SK-N-SH treated with all-trans-retinoic acid at 6 μM for 48 hours (cell line): ENCODE measurements around the gene ZNF148.

Experiments used
- ATAC-seq: fragments of 200-7000 bp; cut with Tn5 transposase; 3 replicates; pipeline ENCODE4 v1.9.1; 2020; ENCODE audit warnings: mild to moderate bottlenecking, moderate library complexity
- ARNTL ChIP-seq: fragments of 450-650 bp; formaldehyde crosslinking; IDR thresholded peaks from 2 replicates; pipeline ENCODE4 v1.5.0; 2020; ENCODE audit warnings: low read depth, mild to moderate bottlenecking, moderate library complexity, borderline replicate concordance
- BACH2 ChIP-seq: fragments of 250-450 bp; sonication (Bioruptor Pico); IDR thresholded peaks from 2 replicates; pipeline ENCODE4 v1.9.0; 2021; ENCODE audit warnings: mild to moderate bottlenecking, borderline replicate concordance
- CSDC2 ChIP-seq: fragments of 250-450 bp; sonication (Bioruptor Pico); IDR thresholded peaks from 2 replicates; pipeline ENCODE4 v1.5.0; 2020; ENCODE audit warnings: mild to moderate bottlenecking, moderate library complexity
- CSRNP3 ChIP-seq: fragments of 250-450 bp; sonication (Bioruptor Pico); IDR thresholded peaks from 2 replicates; pipeline ENCODE4 v1.5.1; 2021; ENCODE audit warnings: mild to moderate bottlenecking, moderate library complexity
- ESRRG ChIP-seq: fragments of 250-450 bp; sonication (Bioruptor Pico); IDR thresholded peaks from 2 replicates; pipeline ENCODE4 v1.6.1; 2021; ENCODE audit warnings: mild to moderate bottlenecking
- GLIS3 ChIP-seq: fragments of 250-450 bp; sonication (Bioruptor Pico); IDR thresholded peaks from 2 replicates; pipeline ENCODE4 v1.5.0; 2020; ENCODE audit warnings: mild to moderate bottlenecking, moderate library complexity
- ISL1 ChIP-seq: fragments of 250-450 bp; sonication (Bioruptor Pico); IDR thresholded peaks from 2 replicates; pipeline ENCODE4 v2.1.2; 2022; ENCODE audit warnings: mild to moderate bottlenecking, moderate library complexity
- OSR1 ChIP-seq: fragments of 250-450 bp; sonication (Bioruptor Pico); IDR thresholded peaks from 2 replicates; pipeline ENCODE4 v1.8.0; 2022; ENCODE audit warnings: moderate library complexity, mild to moderate bottlenecking, inconsistent platforms
- PATZ1 ChIP-seq: fragments of 250-450 bp; sonication (Bioruptor Pico); IDR thresholded peaks from 2 replicates; pipeline ENCODE4 v1.8.0; 2020; ENCODE audit warnings: mild to moderate bottlenecking, moderate library complexity, borderline replicate concordance
- PPARA ChIP-seq: fragments of 250-450 bp; sonication (Bioruptor Pico); IDR thresholded peaks from 2 replicates; pipeline ENCODE4 v1.5.0; 2020; ENCODE audit warnings: mild to moderate bottlenecking, borderline replicate concordance
- RARB ChIP-seq: fragments of 250-450 bp; sonication (Bioruptor Pico); IDR thresholded peaks from 2 replicates; pipeline ENCODE4 v1.8.0; 2021; ENCODE audit warnings: mild to moderate bottlenecking, moderate library complexity
- SNAI2 ChIP-seq: fragments of 250-450 bp; sonication (Bioruptor Pico); IDR thresholded peaks from 2 replicates; pipeline ENCODE4 v1.5.0; 2020; ENCODE audit warnings: mild to moderate bottlenecking, moderate library complexity
- TCF4 ChIP-seq: fragments of 250-450 bp; sonication (Bioruptor Pico); IDR thresholded peaks from 2 replicates; pipeline ENCODE4 v1.8.0; 2021; ENCODE audit warnings: mild to moderate bottlenecking, moderate library complexity, borderline replicate concordance
- TOX ChIP-seq: fragments of 250-450 bp; sonication (Bioruptor Pico); IDR thresholded peaks from 2 replicates; pipeline ENCODE4 v1.8.0; 2021; ENCODE audit warnings: mild to moderate bottlenecking, moderate library complexity, borderline replicate concordance
- ZC3H10 ChIP-seq: fragments of 250-450 bp; sonication (Bioruptor Pico); IDR thresholded peaks from 2 replicates; pipeline ENCODE4 v1.5.1; 2021; ENCODE audit warnings: mild to moderate bottlenecking, moderate library complexity
- ZFP3 ChIP-seq: fragments of 250-450 bp; sonication (Bioruptor Pico); IDR thresholded peaks from 2 replicates; pipeline ENCODE4 v1.5.0; 2020; ENCODE audit warnings: mild to moderate bottlenecking, moderate library complexity
- ZFP30 ChIP-seq: fragments of 450-650 bp; formaldehyde crosslinking; IDR thresholded peaks from 2 replicates; pipeline ENCODE4 v1.5.0; 2022; ENCODE audit warnings: mild to moderate bottlenecking, moderate library complexity
- ZNF565 ChIP-seq: fragments of 450-650 bp; formaldehyde crosslinking; conservative IDR thresholded peaks from 2 replicates; pipeline ENCODE4 v1.5.0; 2020; ENCODE audit warnings: low read depth, mild to moderate bottlenecking, moderate library complexity
- ZNF70 ChIP-seq: fragments of 450-650 bp; formaldehyde crosslinking; IDR thresholded peaks from 2 replicates; pipeline ENCODE4 v1.5.0; 2020; ENCODE audit warnings: mild to moderate bottlenecking, moderate library complexity
- ZNF8 ChIP-seq: fragments of 450-650 bp; formaldehyde crosslinking; IDR thresholded peaks from 2 replicates; pipeline ENCODE4 v1.5.0; 2020; ENCODE audit warnings: mild to moderate bottlenecking, moderate library complexity
- TF ChIP-seq, protein P1 (sequence below): fragments of 250-450 bp; sonication (Bioruptor Pico); IDR thresholded peaks from 2 replicates; pipeline ENCODE4 v1.5.1; 2020; ENCODE audit warnings: low read depth, mild to moderate bottlenecking, moderate library complexity
- TF ChIP-seq, protein P2 (sequence below): fragments of 250-450 bp; sonication (Bioruptor Pico); IDR thresholded peaks from 2 replicates; pipeline ENCODE4 v1.8.0; 2021; ENCODE audit warnings: low read depth, mild to moderate bottlenecking, moderate library complexity, borderline replicate concordance
- TF ChIP-seq, protein P3 (sequence below): fragments of 250-450 bp; sonication (Bioruptor Pico); IDR thresholded peaks from 2 replicates; pipeline ENCODE4 v1.5.0; 2020; ENCODE audit warnings: mild to moderate bottlenecking, moderate library complexity

Gene ZNF148

GRCh38 chr3:125378762-125379161 is 3.6 kb upstream of the ZNF148 start:
- no peak for ATAC-seq
- TF ChIP-seq CSDC2 (CRISPR knock-in tag) (no peak), SNAI2 (CRISPR knock-in tag) (no peak), TOX (CRISPR knock-in tag) (no peak), ZNF565 (no peak), ZNF8 (CRISPR knock-in tag) (no peak), ZFP3 (CRISPR knock-in tag) (no peak), TCF4 (CRISPR knock-in tag) (no peak), ZNF70 (CRISPR knock-in tag) (no peak), PPARA (CRISPR knock-in tag) (no peak), ESRRG (CRISPR knock-in tag) (no peak), RARB (CRISPR knock-in tag) (no peak)
- TF ChIP-seq, protein P1, sequence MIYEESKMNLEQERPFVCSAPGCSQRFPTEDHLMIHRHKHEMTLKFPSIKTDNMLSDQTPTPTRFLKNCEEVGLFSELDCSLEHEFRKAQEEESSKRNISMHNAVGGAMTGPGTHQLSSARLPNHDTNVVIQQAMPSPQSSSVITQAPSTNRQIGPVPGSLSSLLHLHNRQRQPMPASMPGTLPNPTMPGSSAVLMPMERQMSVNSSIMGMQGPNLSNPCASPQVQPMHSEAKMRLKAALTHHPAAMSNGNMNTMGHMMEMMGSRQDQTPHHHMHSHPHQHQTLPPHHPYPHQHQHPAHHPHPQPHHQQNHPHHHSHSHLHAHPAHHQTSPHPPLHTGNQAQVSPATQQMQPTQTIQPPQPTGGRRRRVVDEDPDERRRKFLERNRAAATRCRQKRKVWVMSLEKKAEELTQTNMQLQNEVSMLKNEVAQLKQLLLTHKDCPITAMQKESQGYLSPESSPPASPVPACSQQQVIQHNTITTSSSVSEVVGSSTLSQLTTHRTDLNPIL (CRISPR knock-in tag) = no peak
- TF ChIP-seq, protein P2, sequence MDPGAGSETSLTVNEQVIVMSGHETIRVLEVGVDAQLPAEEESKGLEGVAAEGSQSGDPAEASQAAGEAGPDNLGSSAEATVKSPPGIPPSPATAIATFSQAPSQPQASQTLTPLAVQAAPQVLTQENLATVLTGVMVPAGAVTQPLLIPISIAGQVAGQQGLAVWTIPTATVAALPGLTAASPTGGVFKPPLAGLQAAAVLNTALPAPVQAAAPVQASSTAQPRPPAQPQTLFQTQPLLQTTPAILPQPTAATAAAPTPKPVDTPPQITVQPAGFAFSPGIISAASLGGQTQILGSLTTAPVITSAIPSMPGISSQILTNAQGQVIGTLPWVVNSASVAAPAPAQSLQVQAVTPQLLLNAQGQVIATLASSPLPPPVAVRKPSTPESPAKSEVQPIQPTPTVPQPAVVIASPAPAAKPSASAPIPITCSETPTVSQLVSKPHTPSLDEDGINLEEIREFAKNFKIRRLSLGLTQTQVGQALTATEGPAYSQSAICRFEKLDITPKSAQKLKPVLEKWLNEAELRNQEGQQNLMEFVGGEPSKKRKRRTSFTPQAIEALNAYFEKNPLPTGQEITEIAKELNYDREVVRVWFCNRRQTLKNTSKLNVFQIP = no peak

DNA sequence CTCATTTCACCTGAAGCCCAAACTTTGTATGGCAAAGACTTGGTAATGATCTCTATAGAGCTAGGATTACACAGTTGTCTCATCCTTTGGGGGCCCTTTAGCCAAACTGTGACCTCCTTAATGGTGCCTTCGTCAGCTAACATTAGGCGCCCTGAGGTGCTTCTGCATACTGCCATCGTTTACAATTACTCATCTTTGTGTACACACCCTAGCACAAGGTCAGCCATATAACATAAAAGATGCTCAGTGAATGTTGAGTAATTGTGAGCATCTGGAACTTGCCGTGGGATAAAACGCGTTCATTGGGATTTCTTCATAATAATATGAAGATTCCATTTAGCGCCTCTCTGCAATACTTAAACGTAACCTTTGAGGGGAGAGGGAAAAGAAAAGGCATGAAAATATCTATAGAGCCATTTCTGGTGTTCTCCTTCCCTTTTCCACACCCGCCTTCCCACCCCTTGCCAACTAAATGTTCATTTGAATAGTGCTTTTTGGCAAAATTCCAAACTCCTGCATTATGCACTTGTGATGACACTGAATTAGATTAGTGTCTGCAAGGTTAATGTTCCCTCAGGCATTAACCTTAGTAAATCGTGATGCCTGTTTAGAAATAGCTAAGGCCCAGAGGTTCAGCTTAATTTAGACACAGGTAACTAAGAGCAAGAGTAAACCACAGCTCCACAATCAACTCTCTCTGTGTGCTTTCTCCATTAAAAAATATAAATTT is 990 bp upstream of the ZNF148 start:
- TF ChIP-seq TCF4 (CRISPR knock-in tag) (0 out of 2 replicates have a peak, but pooled peaks have one; percentile 16), ZNF8 (CRISPR knock-in tag) (no peak), SNAI2 (CRISPR knock-in tag) (no peak), ZC3H10 (CRISPR knock-in tag) (no peak), ISL1 (CRISPR knock-in tag) (peak; percentile 65), CSDC2 (CRISPR knock-in tag) (no peak)
- peak; percentile 8 for ATAC-seq

GRCh38 chr3:125374501-125374995 is 577 bp downstream of the ZNF148 start:
- no peak for TF ChIP-seq ZFP30
- TF ChIP-seq TCF4 (CRISPR knock-in tag) = no peak
- TF ChIP-seq ZC3H10 (CRISPR knock-in tag) = no peak
- no peak for TF ChIP-seq ZNF8 (CRISPR knock-in tag)
- no peak for TF ChIP-seq GLIS3 (CRISPR knock-in tag)
- TF ChIP-seq OSR1 (CRISPR knock-in tag) = no peak
- no peak for TF ChIP-seq CSRNP3 (CRISPR knock-in tag)
- no peak for TF ChIP-seq PATZ1 (CRISPR knock-in tag)
- no peak for TF ChIP-seq ZNF70 (CRISPR knock-in tag)
- TF ChIP-seq ESRRG (CRISPR knock-in tag) = no peak
- no peak for TF ChIP-seq ISL1 (CRISPR knock-in tag)
- TF ChIP-seq ARNTL (CRISPR knock-in tag) = no peak
- no peak for TF ChIP-seq BACH2 (CRISPR knock-in tag)
- no peak for TF ChIP-seq ZFP3 (CRISPR knock-in tag)
- TF ChIP-seq, protein P3, sequence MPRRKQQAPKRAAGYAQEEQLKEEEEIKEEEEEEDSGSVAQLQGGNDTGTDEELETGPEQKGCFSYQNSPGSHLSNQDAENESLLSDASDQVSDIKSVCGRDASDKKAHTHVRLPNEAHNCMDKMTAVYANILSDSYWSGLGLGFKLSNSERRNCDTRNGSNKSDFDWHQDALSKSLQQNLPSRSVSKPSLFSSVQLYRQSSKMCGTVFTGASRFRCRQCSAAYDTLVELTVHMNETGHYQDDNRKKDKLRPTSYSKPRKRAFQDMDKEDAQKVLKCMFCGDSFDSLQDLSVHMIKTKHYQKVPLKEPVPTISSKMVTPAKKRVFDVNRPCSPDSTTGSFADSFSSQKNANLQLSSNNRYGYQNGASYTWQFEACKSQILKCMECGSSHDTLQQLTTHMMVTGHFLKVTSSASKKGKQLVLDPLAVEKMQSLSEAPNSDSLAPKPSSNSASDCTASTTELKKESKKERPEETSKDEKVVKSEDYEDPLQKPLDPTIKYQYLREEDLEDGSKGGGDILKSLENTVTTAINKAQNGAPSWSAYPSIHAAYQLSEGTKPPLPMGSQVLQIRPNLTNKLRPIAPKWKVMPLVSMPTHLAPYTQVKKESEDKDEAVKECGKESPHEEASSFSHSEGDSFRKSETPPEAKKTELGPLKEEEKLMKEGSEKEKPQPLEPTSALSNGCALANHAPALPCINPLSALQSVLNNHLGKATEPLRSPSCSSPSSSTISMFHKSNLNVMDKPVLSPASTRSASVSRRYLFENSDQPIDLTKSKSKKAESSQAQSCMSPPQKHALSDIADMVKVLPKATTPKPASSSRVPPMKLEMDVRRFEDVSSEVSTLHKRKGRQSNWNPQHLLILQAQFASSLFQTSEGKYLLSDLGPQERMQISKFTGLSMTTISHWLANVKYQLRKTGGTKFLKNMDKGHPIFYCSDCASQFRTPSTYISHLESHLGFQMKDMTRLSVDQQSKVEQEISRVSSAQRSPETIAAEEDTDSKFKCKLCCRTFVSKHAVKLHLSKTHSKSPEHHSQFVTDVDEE (CRISPR knock-in tag) = no peak
- no peak for TF ChIP-seq CSDC2 (CRISPR knock-in tag)
- TF ChIP-seq ZNF565 = no peak
- ATAC-seq = peak; percentile 64
